ENCODE results near the gene SPECC1L. TPM values are rescaled to one million over a fixed set of nuclear protein-coding genes. Genes with fewer than 3 reads are reported as not detected.

The SPECC1L gene
- total RNA-seq, 1 donor from 2014 or later, result 69.2 TPM

DNA sequence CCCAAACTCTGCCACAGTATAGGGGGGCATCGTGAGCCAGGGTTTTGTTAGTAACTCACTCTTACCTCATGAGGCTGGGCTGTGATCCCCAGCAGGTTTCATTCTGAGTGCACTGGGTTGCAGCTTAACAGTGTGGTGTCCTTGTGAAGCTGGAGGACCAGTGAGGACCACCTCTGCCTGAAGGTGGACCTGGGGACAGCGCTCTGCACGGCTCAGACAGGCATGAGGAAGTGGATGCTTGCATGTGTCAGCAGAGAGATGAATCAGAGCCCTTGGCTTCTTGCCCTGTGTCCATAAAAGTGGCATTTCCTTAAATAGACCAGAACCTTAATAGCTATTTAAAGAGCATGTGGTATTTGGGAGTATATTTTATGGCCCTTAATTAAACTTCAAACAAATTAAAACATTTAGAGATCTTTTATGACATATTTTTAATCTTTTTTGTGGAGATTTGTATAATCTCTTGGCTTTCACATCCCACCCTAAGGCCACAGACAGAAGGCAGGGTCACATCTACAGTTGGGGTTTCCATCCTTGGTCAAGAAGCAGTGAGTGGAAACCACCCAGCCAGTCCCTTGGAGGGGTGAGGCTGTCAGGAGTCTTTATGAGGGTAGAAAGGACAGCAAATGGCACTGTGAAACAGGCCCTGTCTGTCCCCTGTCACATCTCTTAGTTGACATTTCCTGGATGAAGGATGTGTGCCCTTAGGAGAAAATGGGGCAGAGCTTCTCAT is 132.0 kb downstream of the SPECC1L start:
- H4K20me1 ChIP-seq (ENCODE audit: insufficient read depth, low read length), result peaks cover 21% of the 10 kb centered on the region
- H3K9me3 ChIP-seq (ENCODE audit: insufficient read depth, low read depth, low read length), result no peaks in the 10 kb centered on the region
- no peaks in the 10 kb centered on the region for H3K9me3 Mint-ChIP-seq (ENCODE audit: unreplicated experiment)
- H3K9ac ChIP-seq (ENCODE audit: low read length), result no peak overlapping the region
- peaks cover 34% of the 10 kb centered on the region for H3K36me3 Mint-ChIP-seq (ENCODE audit: low read depth, unreplicated experiment)
- peaks cover 55% of the 10 kb centered on the region for H3K4me1 Mint-ChIP-seq (ENCODE audit: low read depth, unreplicated experiment)
- no peak overlapping the region for H2AFZ ChIP-seq (ENCODE audit: low read depth, low read length)
- H3K36me3 ChIP-seq (ENCODE audit: insufficient read depth, low read length), result no peaks in the 10 kb centered on the region
- H3K4me2 ChIP-seq (ENCODE audit: low read length), result peak overlapping the region; percentile 58
- TF ChIP-seq EZH2 (IDR thresholded peaks at IDR 0.05; ENCODE audit: insufficient read depth, low read length), result no peak
- no peak for TF ChIP-seq CTCF (IDR thresholded peaks at IDR 0.05; ENCODE audit: insufficient read depth, low read depth, low read length)
- no peaks in the 10 kb centered on the region for H3K27me3 Mint-ChIP-seq (ENCODE audit: low read depth, unreplicated experiment)
- no peak overlapping the region for H3K27ac Mint-ChIP-seq (ENCODE audit: unreplicated experiment)
- H3K27me3 ChIP-seq (ENCODE audit: insufficient read depth, low read length), result no peaks in the 10 kb centered on the region
- peaks cover 2% of the 10 kb centered on the region for H3K79me2 ChIP-seq (ENCODE audit: insufficient read depth, low read length)
- H3K4me3 Mint-ChIP-seq (ENCODE audit: unreplicated experiment), result peak overlapping the region; percentile 45
- no peak overlapping the region for H3K4me3 ChIP-seq (ENCODE audit: insufficient read depth, low read depth, low read length)
- peaks cover 25% of the 10 kb centered on the region for H3K4me1 ChIP-seq (ENCODE audit: insufficient read depth, low read length)
- peak overlapping the region; percentile 35 for H3K27ac ChIP-seq (ENCODE audit: low read depth, low read length)
- DNase-seq (ENCODE audit: low read depth) (peak; percentile 93), FAIRE-seq (peak; percentile 97)

DNA sequence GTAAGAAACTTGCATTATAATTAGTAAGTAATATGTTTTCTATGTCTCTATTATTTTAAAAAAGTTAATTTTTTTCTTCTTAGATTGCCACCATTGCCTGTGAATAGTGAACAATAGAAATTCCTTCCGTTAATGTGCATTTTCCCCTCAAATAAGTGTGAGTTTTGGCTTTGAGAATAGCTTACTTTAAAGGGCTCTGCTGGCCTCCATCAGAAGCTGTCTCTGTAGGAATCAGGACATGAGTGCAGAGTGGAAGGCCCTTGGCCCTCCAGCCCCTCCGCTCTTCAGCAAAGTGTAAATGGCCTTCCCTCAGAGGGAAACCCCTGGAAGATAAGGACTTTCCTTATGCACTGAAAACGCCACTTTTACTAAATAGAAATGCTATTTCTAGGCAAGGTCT is 132.7 kb downstream of the SPECC1L start:
- no peak overlapping the region for H3K4me3 ChIP-seq (ENCODE audit: insufficient read depth, low read depth, low read length)
- TF ChIP-seq CTCF (IDR thresholded peaks at IDR 0.05; ENCODE audit: insufficient read depth, low read depth, low read length) (no peak), EZH2 (IDR thresholded peaks at IDR 0.05; ENCODE audit: insufficient read depth, low read length) (no peak)
- no peak overlapping the region for H3K9ac ChIP-seq (ENCODE audit: low read length)
- peaks cover 28% of the 10 kb centered on the region for H4K20me1 ChIP-seq (ENCODE audit: insufficient read depth, low read length)
- H2AFZ ChIP-seq (ENCODE audit: low read depth, low read length), result no peak overlapping the region
- H3K79me2 ChIP-seq (ENCODE audit: insufficient read depth, low read length), result peaks cover 7% of the 10 kb centered on the region
- no peak overlapping the region for H3K27ac ChIP-seq (ENCODE audit: low read depth, low read length)
- peaks cover 26% of the 10 kb centered on the region for H3K4me1 ChIP-seq (ENCODE audit: insufficient read depth, low read length)
- no peak for DNase-seq (ENCODE audit: low read depth)
- H3K27me3 ChIP-seq (ENCODE audit: insufficient read depth, low read length), result no peaks in the 10 kb centered on the region
- peaks cover 52% of the 10 kb centered on the region for H3K4me1 Mint-ChIP-seq (ENCODE audit: low read depth, unreplicated experiment)
- no peak overlapping the region for H3K4me3 Mint-ChIP-seq (ENCODE audit: unreplicated experiment)
- H3K36me3 Mint-ChIP-seq (ENCODE audit: low read depth, unreplicated experiment), result peaks cover 29% of the 10 kb centered on the region
- no peaks in the 10 kb centered on the region for H3K9me3 Mint-ChIP-seq (ENCODE audit: unreplicated experiment)
- no peak for FAIRE-seq
- H3K4me2 ChIP-seq (ENCODE audit: low read length), result no peak overlapping the region
- no peaks in the 10 kb centered on the region for H3K36me3 ChIP-seq (ENCODE audit: insufficient read depth, low read length)
- no peaks in the 10 kb centered on the region for H3K27me3 Mint-ChIP-seq (ENCODE audit: low read depth, unreplicated experiment)
- H3K27ac Mint-ChIP-seq (ENCODE audit: unreplicated experiment), result no peak overlapping the region
- H3K9me3 ChIP-seq (ENCODE audit: insufficient read depth, low read depth, low read length), result no peaks in the 10 kb centered on the region
